ENCODE measurements around the gene EFNA2.
A peak's percentile ranks its signal among the peaks of the same experiment; 100 is the strongest.

The EFNA2 gene

GRCh38 chr19:1275976-1276627, 9.6 kb upstream of the EFNA2 start:
- DNase-seq (ENCODE audit: insufficient read length, low spot score) = no peak
- TF ChIP-seq, protein P1, sequence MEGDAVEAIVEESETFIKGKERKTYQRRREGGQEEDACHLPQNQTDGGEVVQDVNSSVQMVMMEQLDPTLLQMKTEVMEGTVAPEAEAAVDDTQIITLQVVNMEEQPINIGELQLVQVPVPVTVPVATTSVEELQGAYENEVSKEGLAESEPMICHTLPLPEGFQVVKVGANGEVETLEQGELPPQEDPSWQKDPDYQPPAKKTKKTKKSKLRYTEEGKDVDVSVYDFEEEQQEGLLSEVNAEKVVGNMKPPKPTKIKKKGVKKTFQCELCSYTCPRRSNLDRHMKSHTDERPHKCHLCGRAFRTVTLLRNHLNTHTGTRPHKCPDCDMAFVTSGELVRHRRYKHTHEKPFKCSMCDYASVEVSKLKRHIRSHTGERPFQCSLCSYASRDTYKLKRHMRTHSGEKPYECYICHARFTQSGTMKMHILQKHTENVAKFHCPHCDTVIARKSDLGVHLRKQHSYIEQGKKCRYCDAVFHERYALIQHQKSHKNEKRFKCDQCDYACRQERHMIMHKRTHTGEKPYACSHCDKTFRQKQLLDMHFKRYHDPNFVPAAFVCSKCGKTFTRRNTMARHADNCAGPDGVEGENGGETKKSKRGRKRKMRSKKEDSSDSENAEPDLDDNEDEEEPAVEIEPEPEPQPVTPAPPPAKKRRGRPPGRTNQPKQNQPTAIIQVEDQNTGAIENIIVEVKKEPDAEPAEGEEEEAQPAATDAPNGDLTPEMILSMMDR (IDR thresholded peaks at IDR 0.05; ENCODE audit: insufficient read depth, missing control alignments) = no peak
- no peak for FAIRE-seq

GRCh38 chr19:1276628-1277022, 9.0 kb upstream of the EFNA2 start:
- no peak for FAIRE-seq
- TF ChIP-seq, protein P1 (IDR thresholded peaks at IDR 0.05; ENCODE audit: insufficient read depth, missing control alignments) = no peak
- no peak for DNase-seq (ENCODE audit: insufficient read length, low spot score)

- TF ChIP-seq, protein P1 (IDR thresholded peaks at IDR 0.05; ENCODE audit: insufficient read depth, missing control alignments) = no peak
- FAIRE-seq (no peak), DNase-seq (ENCODE audit: insufficient read length, low spot score) (no peak)
These were observed 8.6 kb upstream of the EFNA2 start for GRCh38 chr19:1277061-1277460.

DNA sequence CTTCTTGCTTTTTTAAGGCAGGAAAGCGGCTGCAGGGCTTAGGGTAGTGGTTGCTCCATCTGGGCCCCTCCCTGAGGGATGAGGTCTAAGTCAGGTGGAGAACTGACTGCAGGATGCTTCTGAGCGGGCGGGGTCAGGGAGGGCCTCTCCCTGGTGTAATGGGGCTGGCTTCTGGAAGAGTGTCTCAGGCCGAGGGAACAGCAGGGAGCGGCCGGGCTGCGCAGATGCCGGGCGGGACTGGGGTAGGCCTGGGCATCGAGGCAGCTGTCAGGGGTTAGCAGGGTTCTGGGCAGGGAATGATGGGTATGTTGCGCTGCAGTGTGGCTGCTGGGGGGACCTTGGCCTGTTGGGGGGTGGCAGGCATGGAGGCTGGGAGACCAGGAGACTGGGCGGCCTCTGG, 7.6 kb upstream of the EFNA2 start:
- DNase-seq (ENCODE audit: insufficient read length, low spot score) (no peak), FAIRE-seq (no peak)
- TF ChIP-seq, protein P1 (IDR thresholded peaks at IDR 0.05; ENCODE audit: insufficient read depth, missing control alignments) = no peak

DNA sequence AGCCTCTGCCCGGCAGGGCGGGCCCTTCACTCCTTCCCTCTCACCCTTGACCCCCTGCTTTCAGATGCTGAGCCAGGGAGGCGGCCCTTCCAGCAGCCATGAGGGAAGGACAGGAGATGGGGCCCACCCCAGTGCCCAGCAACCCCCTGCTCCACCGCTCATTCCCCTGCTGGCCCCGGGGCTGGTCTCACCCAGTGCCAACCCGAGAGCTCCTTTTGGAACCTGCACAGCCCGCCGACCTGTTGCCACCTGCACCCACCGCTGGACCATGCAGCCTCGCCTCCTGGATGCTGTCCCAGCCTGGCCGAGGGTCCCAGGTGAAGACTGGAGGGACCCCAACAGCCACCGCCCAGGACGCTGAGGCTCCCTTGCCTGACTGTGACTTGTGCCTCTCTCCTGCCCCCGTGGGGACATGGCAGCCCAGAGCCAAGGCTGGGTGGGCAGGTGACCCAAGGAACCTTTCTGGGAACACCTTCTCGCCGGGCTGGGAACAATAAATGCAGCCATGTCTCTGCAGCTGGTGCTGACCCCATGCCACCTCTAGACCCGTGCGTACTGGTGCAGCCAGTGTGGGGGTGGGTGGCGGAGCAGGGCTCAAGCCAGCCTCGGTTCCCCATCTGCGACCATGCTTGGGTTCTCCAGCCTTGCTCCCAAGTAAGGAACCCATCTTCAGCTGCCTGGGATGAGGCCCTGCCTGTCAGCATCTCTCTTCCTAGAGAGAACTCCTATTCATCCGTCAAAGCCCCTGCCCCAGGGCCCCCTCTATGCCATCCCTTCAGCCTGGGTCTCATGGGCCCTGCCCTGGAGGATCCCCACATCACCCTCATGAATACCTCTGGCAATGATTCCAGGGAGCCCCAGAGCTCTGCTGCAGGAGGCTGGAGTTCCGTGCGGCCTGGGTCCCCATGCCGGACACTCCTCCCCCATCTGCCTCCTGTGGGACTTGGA, 6.7 kb upstream of the EFNA2 start:
- DNase-seq (ENCODE audit: insufficient read length, low spot score) (no peak), FAIRE-seq (no peak)
- TF ChIP-seq, protein P1 (IDR thresholded peaks at IDR 0.05; ENCODE audit: insufficient read depth, missing control alignments) = no peak

DNA sequence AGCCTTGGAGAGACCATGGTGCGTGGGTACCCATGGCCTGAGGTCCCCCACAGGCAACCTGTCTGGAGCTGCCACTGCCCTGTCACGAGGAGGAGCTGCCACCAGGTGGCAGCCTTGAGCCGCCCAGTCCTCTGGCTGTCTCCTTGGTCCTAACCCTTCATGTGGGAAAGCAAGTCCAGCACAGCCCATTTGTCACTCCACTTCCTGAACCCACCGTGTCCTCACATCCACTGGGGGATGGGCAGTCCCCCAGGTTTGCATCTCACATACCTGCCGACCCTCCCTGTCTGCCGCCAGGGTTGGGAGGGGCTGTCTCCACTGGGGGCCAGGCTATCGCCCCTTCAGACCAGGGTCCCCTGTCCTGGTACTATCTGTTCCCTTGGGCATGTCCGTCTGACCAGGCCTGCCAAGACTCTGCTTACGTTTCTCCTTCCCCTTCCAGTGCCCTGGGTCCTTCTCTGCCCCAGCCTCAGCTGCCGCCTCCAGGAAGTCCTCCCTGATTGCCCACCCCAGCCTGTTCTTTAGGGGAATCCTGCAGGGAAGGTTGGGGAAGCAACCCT, 5.8 kb upstream of the EFNA2 start:
- FAIRE-seq (no peak), DNase-seq (ENCODE audit: insufficient read length, low spot score) (peak; percentile 95)
- TF ChIP-seq, protein P1 (IDR thresholded peaks at IDR 0.05; ENCODE audit: insufficient read depth, missing control alignments) = peak; percentile 86
